ENCODE measurements around the gene AKR1C8.

- TF ChIP-seq CTCF (conservative IDR thresholded peaks at IDR 0.05 in 1 of 2, IDR thresholded peaks at IDR 0.05 in 1 of 2; ENCODE audit: extremely low read depth in 1 of 2, insufficient read depth in 1 of 2, low read depth in 1 of 2, low read length in 2 of 2): no peak
- no peak for TF ChIP-seq EZH2 (IDR thresholded peaks at IDR 0.05; ENCODE audit: borderline replicate concordance, low read length)
These were observed 9.5 kb upstream of the AKR1C8 start for GRCh38 chr10:5194431-5194830.

Data from mammary epithelial cell (primary cell).